ENCODE data around the gene COL5A1. TPM values are rescaled to one million over a fixed set of nuclear protein-coding genes. Genes with fewer than 3 reads are reported as not detected.

The COL5A1 gene
- total RNA-seq, 4 donors from 2014 or later = 7.1 to 69.3 (median 16.1) TPM

DNA sequence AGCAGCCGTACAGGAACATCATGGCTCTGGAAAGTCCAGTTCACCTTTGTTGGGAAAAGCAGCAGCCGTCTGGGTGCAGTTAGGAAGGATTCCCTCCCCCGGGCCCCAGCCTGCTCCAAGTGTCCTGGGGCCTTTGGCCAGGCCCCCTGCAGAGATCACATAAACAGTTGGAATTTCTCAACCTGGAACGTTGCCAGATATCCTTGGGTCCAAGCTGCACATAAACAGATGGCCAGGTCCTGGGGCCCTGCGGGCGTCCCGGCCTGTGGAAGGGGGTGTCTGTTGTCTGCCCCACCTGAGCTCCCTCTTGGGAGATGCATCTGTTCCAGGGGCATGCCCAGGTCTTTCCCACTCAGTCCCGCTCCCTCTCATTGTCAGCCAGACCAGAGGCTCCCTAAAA lies 92.7 kb downstream of the COL5A1 start:
- peak overlapping the region; percentile 71 to 83 (median 76) for H3K27ac ChIP-seq
- H3K9me3 ChIP-seq = no peaks in the 10 kb centered on the region
- DNase-seq = peak; percentile 19
- peak in 1 of 3 donors; percentile 53 for TF ChIP-seq POLR2AphosphoS5 (IDR thresholded peaks at IDR 0.05)
- TF ChIP-seq POLR2A (IDR thresholded peaks at IDR 0.05) = no peak
- peaks cover 26 to 41% (median 37%) of the 10 kb centered on the region in 4 donors for H3K4me1 ChIP-seq
- no peak overlapping the region for H3K4me3 ChIP-seq
- 30% methylated on average over 5 of the region's 8 CpGs; no CpG with 5 or more reads in 1 of the 2 donors for WGBS, 2 donors (ENCODE audit: low coverage in 1 of 2)
- H3K36me3 ChIP-seq = no peaks in the 10 kb centered on the region
- in situ Hi-C loops (cut with MboI; ENCODE audit: low pct_ligation_motif_present in 1 of 4, low pct_unique_long_range_greater_than_20kb in 1 of 4, low sequenced_read_pairs in 3 of 4) = loop anchor here in 1 of 4 donors (25.0 kb wide), 1 partner anchor 572 kb away; the partner anchor contains the start of gene RNU6ATAC
- H3K27me3 ChIP-seq = no peaks in the 10 kb centered on the region
- intact Hi-C loops (cut with DNase I; ENCODE audit: low total_unique reads) = no loop called here

DNA sequence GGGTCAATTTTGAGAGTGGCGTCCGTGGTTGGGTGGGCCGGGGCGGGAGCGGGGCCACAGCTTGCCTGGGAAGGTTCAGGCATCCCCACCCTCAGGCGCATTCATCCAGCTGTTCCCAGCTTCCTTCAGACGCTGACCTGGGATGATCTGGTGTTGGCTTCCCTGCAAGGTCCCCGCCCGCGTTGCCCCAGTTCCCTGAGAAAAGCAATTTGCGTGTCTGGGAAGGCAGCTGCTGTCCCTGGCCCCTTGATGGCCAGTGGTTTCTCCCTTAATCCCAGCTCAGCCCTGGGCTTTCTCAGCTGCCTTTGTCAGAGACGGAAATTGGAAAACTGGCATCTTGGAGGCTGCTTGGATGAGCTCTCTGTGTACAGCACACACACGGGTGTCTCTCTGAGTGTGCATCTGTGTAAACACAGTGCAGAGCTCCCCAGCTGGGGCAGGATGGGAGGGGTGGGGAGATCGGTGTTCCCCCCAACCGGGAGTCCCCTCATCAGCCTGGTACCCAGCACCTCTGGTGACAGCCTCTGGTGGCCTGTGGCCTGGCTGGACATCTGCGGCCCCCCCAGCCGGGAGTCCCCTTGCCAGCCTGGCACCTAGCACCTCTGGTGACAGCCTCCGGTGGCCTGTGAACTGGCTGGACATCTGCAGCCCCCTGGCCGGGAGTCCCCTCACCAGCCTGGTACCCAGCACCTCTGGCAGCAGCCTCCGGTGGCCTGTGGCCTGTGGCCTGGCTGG lies 94.0 kb downstream of the COL5A1 start:
- no peak for TF ChIP-seq CTCF (IDR thresholded peaks at IDR 0.05)
- peak; percentile 73 to 89 (median 85) for TF ChIP-seq POLR2AphosphoS5 (IDR thresholded peaks at IDR 0.05)
- no peak for TF ChIP-seq EP300 (IDR thresholded peaks at IDR 0.05; ENCODE audit: low read depth)
- TF ChIP-seq POLR2A (IDR thresholded peaks at IDR 0.05) = no peak

DNA sequence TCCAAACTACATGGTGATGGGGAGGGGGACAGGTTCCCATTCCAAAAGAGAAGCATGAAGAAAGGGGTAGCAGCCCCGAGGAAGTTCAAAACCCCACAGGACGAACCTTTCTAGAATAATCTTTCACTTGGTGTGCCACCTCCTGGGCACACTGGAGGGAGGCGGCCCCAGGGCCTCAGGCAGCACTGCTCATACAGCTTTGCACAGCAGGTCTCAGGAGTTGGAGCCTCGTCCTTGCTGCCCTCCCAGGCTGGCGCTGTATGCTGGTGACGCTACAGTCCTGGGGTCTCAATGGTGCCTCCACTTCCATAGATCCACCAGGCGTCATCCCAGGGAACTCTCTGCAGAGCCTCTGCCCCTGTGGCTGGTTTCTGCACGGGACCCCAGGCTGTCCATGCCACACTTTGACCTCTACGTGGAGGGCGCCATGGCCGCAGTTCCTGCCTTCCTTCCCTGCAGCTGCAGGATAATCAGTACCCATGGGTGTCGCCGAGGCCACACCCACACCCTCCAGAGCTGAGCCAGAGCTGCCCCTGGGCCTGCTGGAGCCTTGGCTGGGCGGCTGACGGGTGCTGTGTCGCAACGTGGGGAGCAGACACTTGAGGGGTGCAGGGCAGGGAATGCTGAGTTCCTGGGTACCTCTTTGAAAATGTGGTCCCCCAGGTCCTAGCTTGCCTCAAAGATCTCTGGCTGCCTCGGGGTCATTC lies 95.3 kb downstream of the COL5A1 start:
- no peak for DNase-seq
- H3K4me1 ChIP-seq = peaks cover 22 to 33% (median 31%) of the 10 kb centered on the region in 4 donors
- intact Hi-C loops (cut with DNase I; ENCODE audit: low total_unique reads) (no loop called here), in situ Hi-C loops (cut with MboI; ENCODE audit: low pct_ligation_motif_present in 1 of 4, low pct_unique_long_range_greater_than_20kb in 1 of 4, low sequenced_read_pairs in 3 of 4) (loop anchor here in 1 of 4 donors (25.0 kb wide), 1 partner anchor 575 kb away; the partner anchor contains the start of gene RNU6ATAC)
- TF ChIP-seq CTCF (IDR thresholded peaks at IDR 0.05) (no peak), POLR2AphosphoS5 (IDR thresholded peaks at IDR 0.05) (no peak), EP300 (IDR thresholded peaks at IDR 0.05; ENCODE audit: low read depth) (no peak), POLR2A (IDR thresholded peaks at IDR 0.05) (no peak)
- H3K9me3 ChIP-seq = no peaks in the 10 kb centered on the region
- peak overlapping the region in 2 of 4 donors; percentile 80 to 83 for H3K27ac ChIP-seq
- H3K4me3 ChIP-seq = no peak overlapping the region
- WGBS, 2 donors (ENCODE audit: low coverage in 1 of 2) = 59% methylated on average over 15 of the region's 18 CpGs; no CpG with 5 or more reads in 1 of the 2 donors
- H3K27me3 ChIP-seq = no peaks in the 10 kb centered on the region
- H3K36me3 ChIP-seq = no peaks in the 10 kb centered on the region

More for the DNA sequence above, 94.0 kb downstream of the COL5A1 start:
- Histone ChIP-seq H3K36me3 (no peaks in the 10 kb centered on the region), H3K4me1 (peaks cover 26 to 41% (median 37%) of the 10 kb centered on the region in 4 donors), H3K4me3 (no peak overlapping the region), H3K27me3 (no peaks in the 10 kb centered on the region), H3K9me3 (no peaks in the 10 kb centered on the region), H3K27ac (peak overlapping the region; percentile 71 to 83 (median 76))
- intact Hi-C loops (cut with DNase I; ENCODE audit: low total_unique reads) = no loop called here
- WGBS, 2 donors (ENCODE audit: low coverage in 1 of 2) = 51% methylated on average over 18 of the region's 20 CpGs; no CpG with 5 or more reads in 1 of the 2 donors
- in situ Hi-C loops (cut with MboI; ENCODE audit: low pct_ligation_motif_present in 1 of 4, low pct_unique_long_range_greater_than_20kb in 1 of 4, low sequenced_read_pairs in 3 of 4) = loop anchor here in 1 of 4 donors (25.0 kb wide), 1 partner anchor 573 kb away; the partner anchor contains the start of gene RNU6ATAC
- peak; percentile 59 for DNase-seq

DNA sequence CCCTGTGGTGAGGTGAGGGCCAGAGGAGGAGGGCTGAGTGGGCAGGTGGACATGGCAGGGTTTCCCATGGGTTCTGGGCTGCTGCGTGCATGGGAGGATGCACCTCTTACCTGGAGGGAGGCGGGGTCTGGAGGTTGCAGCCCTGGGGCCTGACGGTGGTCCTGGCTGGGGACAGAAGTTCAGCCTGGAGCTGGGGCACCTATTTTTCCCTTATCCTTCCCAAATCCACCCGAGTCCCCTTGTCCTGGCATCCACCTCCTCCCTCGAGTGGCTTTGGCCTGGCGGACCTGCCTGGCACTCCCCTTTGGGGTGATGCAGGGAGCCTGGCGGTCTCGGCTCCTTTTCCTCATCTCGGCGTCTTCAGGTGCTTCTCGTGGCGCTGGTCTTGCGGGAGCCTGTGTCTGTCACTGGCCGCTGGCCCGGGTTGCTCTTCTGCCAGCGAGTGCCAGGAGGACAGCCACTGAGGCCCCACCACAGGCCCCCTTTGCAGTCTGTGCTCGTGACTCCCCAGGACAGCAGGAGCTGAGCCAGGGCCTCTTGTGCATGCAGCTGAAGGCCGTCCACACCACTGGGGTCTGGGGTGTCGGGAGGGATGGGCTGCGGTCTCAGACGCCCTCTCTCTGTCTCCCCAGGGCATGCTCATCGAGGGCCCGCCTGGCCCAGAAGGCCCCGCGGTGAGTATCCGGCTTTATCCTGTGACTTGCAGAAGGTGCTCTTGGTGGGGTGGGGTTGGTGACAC lies 96.4 kb downstream of the COL5A1 start:
- Histone ChIP-seq H3K4me3 (no peak overlapping the region), H3K9me3 (no peaks in the 10 kb centered on the region), H3K36me3 (no peaks in the 10 kb centered on the region), H3K27ac (no peak overlapping the region), H3K27me3 (no peaks in the 10 kb centered on the region), H3K4me1 (peaks cover 18 to 24% (median 23%) of the 10 kb centered on the region in 4 donors)
- DNase-seq = no peak
- intact Hi-C loops (cut with DNase I; ENCODE audit: low total_unique reads) = loop anchor here (2.0 kb wide), 1 partner anchor 289 kb away; no protein-coding TSS in a partner anchor
- in situ Hi-C loops (cut with MboI; ENCODE audit: low pct_ligation_motif_present in 1 of 4, low pct_unique_long_range_greater_than_20kb in 1 of 4, low sequenced_read_pairs in 3 of 4) = loop anchor here in 1 of 4 donors (25.0 kb wide), 1 partner anchor 576 kb away; the partner anchor contains the start of gene RNU6ATAC
- TF ChIP-seq CTCF (IDR thresholded peaks at IDR 0.05) = no peak
- no peak for TF ChIP-seq POLR2AphosphoS5 (IDR thresholded peaks at IDR 0.05)
- 78% methylated on average over 26 of the region's 26 CpGs; no CpG with 5 or more reads in 1 of the 2 donors for WGBS, 2 donors (ENCODE audit: low coverage in 1 of 2)
